ENCODE measurements around the gene DPF1.
A peak's percentile ranks its signal among the peaks of the same experiment; 100 is the strongest.

The DPF1 gene

DNA sequence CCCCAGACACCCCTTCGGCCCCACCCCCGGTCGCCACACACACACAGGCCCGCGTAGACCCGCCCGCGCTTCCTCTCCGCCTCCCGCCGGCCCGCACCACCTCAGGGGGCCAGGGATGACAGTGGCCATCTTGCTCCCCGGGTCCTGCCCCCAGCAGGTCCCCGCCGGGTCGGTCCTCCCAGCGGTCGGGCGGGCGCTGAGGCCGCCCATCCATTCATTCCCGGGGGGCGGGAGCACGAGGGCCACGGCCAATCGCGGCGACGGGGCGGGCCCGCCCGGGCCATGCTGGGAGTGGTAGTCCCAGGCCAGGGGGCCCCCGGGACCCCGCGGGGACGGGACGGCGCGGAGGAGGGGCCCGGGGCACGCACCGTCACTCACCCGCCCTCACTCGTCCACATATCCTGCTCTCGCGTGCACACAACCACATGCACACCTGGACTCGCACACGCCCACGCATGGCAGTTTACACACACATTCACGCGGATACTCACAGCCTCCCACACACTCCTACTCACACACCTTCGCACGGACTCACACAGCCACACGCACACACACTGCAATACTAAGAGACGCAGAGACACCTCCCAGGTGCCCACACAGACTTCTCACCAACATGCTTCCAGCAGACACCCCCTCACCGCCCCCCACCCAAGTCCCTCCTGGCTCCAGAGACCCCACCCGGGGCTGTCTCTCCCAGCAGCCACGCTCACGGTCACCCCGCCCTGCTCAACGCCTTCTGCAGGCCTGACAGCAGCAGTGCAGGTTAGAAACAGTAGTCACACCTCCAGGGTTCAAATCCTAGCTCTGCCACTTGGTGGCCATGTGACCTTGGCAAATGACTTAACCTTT lies at the start of gene DPF1:
Gene DPF1, minus strand, starts transcription at position 209 of the 849 bp plus-strand sequence. Its CDS starts 80 bp downstream, at position 129.
- H3K4me3 ChIP-seq (ENCODE audit: low read depth, low read length), result peak within 1 kb of the TSS; percentile 67
- TF ChIP-seq CTCF (IDR thresholded peaks at IDR 0.05; ENCODE audit: low read depth, low read length), result no peak

DNA sequence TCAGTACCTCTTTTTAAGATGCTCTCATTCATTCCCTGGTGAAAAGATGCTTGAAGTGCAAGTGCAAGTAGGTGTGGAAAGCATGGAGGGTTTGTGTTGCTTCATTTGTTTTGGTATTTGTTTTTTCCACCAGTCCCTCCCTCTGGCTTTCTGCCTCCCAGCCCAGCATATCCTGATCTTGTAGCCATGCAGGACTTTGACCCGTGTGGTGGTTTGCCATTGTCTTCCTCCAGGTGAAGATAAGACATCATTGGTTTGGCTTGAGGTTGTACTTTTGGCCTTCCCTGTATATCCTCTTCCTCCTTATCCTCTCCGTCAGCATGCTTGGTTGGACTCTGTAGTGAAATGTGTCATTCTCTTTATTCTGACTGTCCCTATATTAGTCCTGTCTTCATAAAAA lies 49.5 kb upstream of the DPF1 start:
- no peak overlapping the region for H3K4me3 ChIP-seq (ENCODE audit: low read depth, low read length)

GRCh38 chr19:38270587-38271167 lies 46.7 kb upstream of the DPF1 start:
- no peak overlapping the region for H3K4me3 ChIP-seq (ENCODE audit: low read depth, low read length)
- no peak for TF ChIP-seq CTCF (IDR thresholded peaks at IDR 0.05; ENCODE audit: low read depth, low read length)

More for the DNA sequence above, 49.5 kb upstream of the DPF1 start:
- TF ChIP-seq CTCF (IDR thresholded peaks at IDR 0.05; ENCODE audit: low read depth, low read length), result no peak

DNA sequence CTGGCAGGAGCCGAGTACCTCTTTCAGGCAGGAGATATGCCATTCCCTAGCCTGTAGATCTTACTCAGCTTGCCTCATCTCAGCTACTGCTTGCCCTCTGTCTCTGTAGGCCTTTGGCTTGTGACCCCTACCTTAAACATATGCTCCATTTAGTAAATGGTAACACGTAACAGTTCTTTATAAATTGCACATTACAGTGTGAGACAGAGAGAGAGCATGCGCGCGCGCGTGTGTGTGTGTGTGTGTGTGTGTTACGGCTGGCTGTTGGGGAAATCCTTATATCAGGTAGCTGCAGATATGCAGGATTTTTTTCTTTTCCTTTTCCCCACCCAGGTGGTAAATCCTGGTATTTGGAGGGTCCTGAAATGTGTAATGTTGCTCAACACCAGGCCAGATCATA lies 44.5 kb upstream of the DPF1 start:
- TF ChIP-seq CTCF (IDR thresholded peaks at IDR 0.05; ENCODE audit: low read depth, low read length), result no peak
- H3K4me3 ChIP-seq (ENCODE audit: low read depth, low read length), result no peak overlapping the region

- no peak overlapping the region for H3K4me3 ChIP-seq (ENCODE audit: low read depth, low read length)
- TF ChIP-seq CTCF (IDR thresholded peaks at IDR 0.05; ENCODE audit: low read depth, low read length), result no peak
Observed at GRCh38 chr19:38267761-38268483, 43.9 kb upstream of the DPF1 start.

- no peak for TF ChIP-seq CTCF (IDR thresholded peaks at IDR 0.05; ENCODE audit: low read depth, low read length)
- no peak overlapping the region for H3K4me3 ChIP-seq (ENCODE audit: low read depth, low read length)
Observed at GRCh38 chr19:38266981-38267597, 43.1 kb upstream of the DPF1 start.
